Measurements from ENCODE around the gene F13B. TPM values are rescaled to one million over a fixed set of nuclear protein-coding genes. Genes with fewer than 3 reads are reported as not detected.
"Not testable (repeated sequence)": the region's sequence is repeated elsewhere in the genome, so short reads cannot be mapped to it uniquely, and the experiment has no call there.

Gene F13B
- total RNA-seq: not detected in 2 replicates

GRCh38 chr1:197066719-197067456 is at the start of gene F13B:
TSS of gene F13B (minus strand) at chr1:197067260. CDS start at chr1:197067223, 37 bp downstream.
- no peak for DNase-seq

- no peak for DNase-seq
These were observed 49.1 kb upstream of the F13B start for GRCh38 chr1:197116156-197116555.

GRCh38 chr1:197106869-197107268 is 39.8 kb upstream of the F13B start:
- DNase-seq: no peak

- DNase-seq: peak; percentile 25
These were observed 36.2 kb upstream of the F13B start for GRCh38 chr1:197103300-197103699.

GRCh38 chr1:197101978-197102377 is 34.9 kb upstream of the F13B start:
- DNase-seq: no peak

- no peak for DNase-seq
These were observed 33.6 kb upstream of the F13B start for GRCh38 chr1:197100677-197101076.

GRCh38 chr1:197099444-197099843 is 32.4 kb upstream of the F13B start:
- no peak for DNase-seq

- DNase-seq: not testable (repeated sequence)
These were observed 29.9 kb upstream of the F13B start for GRCh38 chr1:197096971-197097370.

GRCh38 chr1:197096137-197096536 is 29.1 kb upstream of the F13B start:
- DNase-seq: no peak

GRCh38 chr1:197093226-197093885 is 26.3 kb upstream of the F13B start:
- no peak for DNase-seq

- no peak for DNase-seq
These were observed 25.5 kb upstream of the F13B start for GRCh38 chr1:197092491-197093023.

GRCh38 chr1:197083474-197083873 is 16.4 kb upstream of the F13B start:
- DNase-seq: no peak

GRCh38 chr1:197081117-197081753 is 14.2 kb upstream of the F13B start:
- DNase-seq: no peak

- DNase-seq: no peak
These were observed 13.3 kb upstream of the F13B start for GRCh38 chr1:197080323-197080722.

- no peak for DNase-seq
These were observed 9.5 kb upstream of the F13B start for GRCh38 chr1:197076585-197076984.

GRCh38 chr1:197073978-197074377 is 6.9 kb upstream of the F13B start:
- DNase-seq: no peak

- no peak for DNase-seq
These were observed 378 bp upstream of the F13B start for GRCh38 chr1:197067457-197067818.

- DNase-seq: no peak
These were observed 783 bp downstream of the F13B start for GRCh38 chr1:197066277-197066676.

GRCh38 chr1:197065559-197065958 is 1.5 kb downstream of the F13B start:
- DNase-seq: no peak

- no peak for DNase-seq
These were observed 3.8 kb downstream of the F13B start for GRCh38 chr1:197063212-197063611.

- DNase-seq: no peak
These were observed 4.4 kb downstream of the F13B start for GRCh38 chr1:197062692-197063091.

GRCh38 chr1:197049100-197049499 is 18.0 kb downstream of the F13B start:
- no peak for DNase-seq

- no peak for DNase-seq
These were observed 24.3 kb downstream of the F13B start for GRCh38 chr1:197042676-197043341.
